Sciatic nerve (tissue), 2 donors: Measurements from ENCODE around the gene EIF4H. TPM values are rescaled to one million over a fixed set of nuclear protein-coding genes. Genes with fewer than 3 reads are reported as not detected.
A peak's percentile ranks its signal among the peaks of the same experiment; 100 is the strongest.
"Not testable (repeated sequence)": the region's sequence is repeated elsewhere in the genome, so short reads cannot be mapped to it uniquely, and the experiment has no call there.

ENCODE experiments used
- ATAC-seq: fragments of 200-7000 bp; cut with Tn5 transposase; one replicate; pipeline ENCODE4 v1.9.1; 2020; ENCODE audit warnings: mild to moderate bottlenecking, moderate library complexity
- DNase-seq: peaks from one replicate; pipeline ENCODE4 v3.0.0-alpha.2; 2020; ENCODE audit warnings: low spot score
- intact Hi-C: fragments of 100-400 bp; cut with DNase I; formaldehyde crosslinking; loops from one replicate; pipeline ENCODE4 v1.14.2; 2022
- total RNA-seq: library from RNA; stranded (reverse); fragmentation: NEBNext Ultra II Directional; extraction: Animal tissue kit (Norgen Biotek cat#: 25700); gene quantifications from one replicate; pipeline ENCODE4 v1.2.1, GENCODE V29; 2021
- donor health status: DM: no; HTN: no; CAD: no.
- donor health status: DM: no; HTN: no; CAD: no.

EIF4H gene
- total RNA-seq, 1 donor from 2014 or later = 213 TPM

GRCh38 chr7:74218343-74218698 lies 44.2 kb downstream of the EIF4H start:
- DNase-seq (no peak), ATAC-seq (no peak)
- intact Hi-C loops = no loop called here

- DNase-seq (no peak), ATAC-seq (no peak)
- intact Hi-C loops = no loop called here
Observed at GRCh38 chr7:74219416-74219815, 45.3 kb downstream of the EIF4H start.

DNA sequence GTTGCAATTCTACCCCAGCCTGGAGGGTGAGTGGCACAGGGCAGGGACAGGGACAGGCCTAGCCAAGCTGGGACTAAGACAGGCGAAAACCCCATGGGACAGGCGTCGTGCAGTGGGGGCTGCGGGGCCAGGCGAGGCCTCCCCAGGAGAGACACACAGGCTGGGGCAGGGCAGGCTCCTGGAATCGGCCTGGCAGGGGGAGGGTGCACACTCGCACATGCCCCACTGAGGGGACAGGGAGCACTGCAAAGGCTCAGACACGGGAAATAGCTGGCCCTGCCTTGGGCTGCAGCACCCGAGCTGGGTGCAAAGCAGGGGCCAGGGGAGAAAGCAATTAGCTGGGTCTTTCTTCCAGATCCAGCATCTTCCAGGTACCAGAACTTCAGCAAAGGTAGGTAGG lies 46.1 kb downstream of the EIF4H start:
- ATAC-seq = no peak
- no peak for DNase-seq
- intact Hi-C loops = no loop called here

DNA sequence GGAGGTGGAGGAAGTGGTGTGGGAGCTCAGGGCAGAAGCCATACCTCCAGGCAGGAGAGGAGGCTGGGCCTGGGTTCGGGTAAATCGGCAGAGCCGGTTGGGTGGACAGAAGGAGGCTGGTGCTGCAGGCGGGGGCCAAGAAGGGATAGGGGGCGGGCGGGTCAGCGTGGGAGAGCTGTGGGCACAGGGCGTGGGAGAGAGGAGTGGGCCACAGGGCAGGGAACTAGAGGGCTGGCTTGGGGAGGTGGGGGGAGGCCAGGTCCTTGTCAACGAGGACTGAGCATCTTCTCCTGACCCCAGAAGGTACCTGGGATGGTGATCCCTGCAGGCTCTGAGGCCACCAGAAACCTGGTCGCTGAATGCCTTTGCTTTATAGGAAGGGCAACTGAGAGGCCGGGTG lies 47.6 kb downstream of the EIF4H start:
- intact Hi-C loops = no loop called here
- no peak for DNase-seq
- no peak for ATAC-seq

DNA sequence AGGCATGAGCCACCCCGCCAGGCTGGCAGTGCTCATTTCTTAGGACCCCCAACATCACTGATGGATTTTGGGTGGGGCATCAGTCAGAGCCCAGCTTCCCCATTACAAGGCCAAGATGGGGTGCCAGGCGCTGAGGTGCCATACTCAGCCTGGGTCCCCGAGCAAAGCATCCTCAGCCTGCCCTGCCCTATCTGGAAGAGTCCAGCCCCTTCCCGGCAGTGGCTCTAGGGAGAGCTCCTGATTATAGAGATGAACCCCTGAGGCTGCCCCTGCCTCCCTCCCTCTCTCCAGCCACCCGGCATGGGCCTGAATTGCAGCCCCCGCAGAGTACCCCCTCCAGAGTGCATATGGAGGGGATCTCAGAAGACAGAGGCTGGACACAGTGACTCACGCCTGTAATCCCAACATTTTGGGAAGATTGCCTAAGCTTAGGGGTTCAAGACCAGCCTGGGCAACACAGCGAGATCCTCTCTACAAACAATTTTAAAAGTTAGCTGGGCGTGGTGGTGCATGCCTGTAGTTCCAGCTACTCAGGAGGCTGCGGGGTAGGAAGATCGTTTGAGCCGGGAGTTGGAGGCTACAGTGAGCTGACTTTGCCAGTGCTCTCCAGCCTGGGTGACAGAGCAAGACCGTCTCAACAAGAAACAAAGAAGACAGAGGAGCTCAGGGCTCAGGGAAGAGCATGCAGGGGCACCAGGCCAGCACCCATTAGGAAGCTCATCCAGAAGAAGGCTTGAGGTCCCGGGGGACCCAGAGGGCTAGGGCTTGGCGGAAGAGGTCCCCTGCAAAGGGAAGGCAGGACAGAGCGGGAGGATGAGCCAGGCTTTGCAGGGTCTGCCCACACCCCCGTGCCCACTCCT lies 48.9 kb downstream of the EIF4H start:
- ATAC-seq (no peak), DNase-seq (no peak)
- intact Hi-C loops = no loop called here

GRCh38 chr7:74223711-74224510 lies 49.8 kb downstream of the EIF4H start:
- no peak for ATAC-seq
- intact Hi-C loops = no loop called here
- DNase-seq = no peak

- DNase-seq (no peak), ATAC-seq (no peak)
- intact Hi-C loops = no loop called here
Observed at GRCh38 chr7:74224511-74224832, 50.3 kb downstream of the EIF4H start.

GRCh38 chr7:74224907-74225306 lies 50.8 kb downstream of the EIF4H start:
- DNase-seq, intact Hi-C loops, ATAC-seq: not testable (repeated sequence)

GRCh38 chr7:74225400-74225799 lies 51.2 kb downstream of the EIF4H start:
- intact Hi-C loops = no loop called here
- no peak for ATAC-seq
- DNase-seq = no peak

DNA sequence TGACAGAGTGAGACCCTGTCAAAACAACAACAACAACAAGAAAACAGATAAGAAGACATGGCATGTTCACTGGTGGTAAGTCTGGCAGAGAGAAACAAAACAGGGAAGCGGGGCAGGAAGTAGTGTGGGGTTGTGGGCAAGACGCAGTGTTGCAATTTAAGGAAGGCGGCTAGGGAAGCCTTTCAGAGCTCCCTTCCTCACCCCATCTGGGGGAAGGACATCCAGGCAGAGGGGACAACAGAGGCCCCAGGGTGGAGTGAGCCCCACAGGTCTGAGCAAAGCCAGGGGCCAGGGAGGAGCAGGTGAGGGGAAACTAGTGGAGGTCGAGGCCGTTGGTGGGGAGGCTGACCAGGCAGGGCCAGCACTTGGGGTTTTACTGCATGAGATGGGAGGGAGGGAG lies 52.5 kb downstream of the EIF4H start:
- DNase-seq = no peak
- intact Hi-C loops = no loop called here
- peak; percentile 59 for ATAC-seq

- no peak for DNase-seq
- no peak for ATAC-seq
- intact Hi-C loops = no loop called here
Observed at GRCh38 chr7:74228951-74229900, 55.1 kb downstream of the EIF4H start.

DNA sequence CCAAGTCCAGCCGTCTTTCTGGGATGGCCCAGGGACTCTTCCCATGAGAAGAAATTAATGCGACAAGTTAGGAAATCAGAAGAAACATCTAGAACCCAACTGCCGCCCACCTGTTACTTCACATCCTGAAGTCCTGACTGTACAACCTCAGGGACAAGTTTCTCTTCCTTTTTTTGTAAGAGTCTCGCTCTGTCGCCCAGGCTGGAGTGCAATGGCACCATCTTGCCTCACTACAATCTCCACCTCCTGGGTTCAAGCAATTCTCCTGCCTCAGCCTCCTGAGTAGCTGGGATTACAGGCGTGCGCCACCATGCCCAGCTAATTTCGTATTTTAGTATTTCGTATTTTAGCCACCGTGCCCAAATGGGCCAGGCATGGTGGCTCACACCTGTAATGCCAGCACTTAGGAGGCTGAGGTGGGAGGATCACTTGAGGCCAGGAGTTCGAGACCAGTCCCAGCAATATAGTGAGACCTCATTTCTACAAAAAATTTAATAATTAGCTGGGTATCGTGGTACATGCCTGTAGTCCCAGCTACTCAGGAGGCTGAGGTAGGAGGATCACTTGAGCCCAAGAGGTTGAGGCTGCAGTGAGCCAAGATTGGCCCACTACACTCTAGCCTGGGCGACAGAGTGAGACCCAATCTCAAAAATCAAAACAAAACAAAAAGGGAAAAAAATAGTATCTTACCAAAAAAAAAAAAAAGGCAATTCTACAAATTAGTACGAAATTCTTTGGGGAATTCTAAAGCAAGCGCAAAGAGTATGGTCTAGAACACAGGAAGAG lies 56.5 kb downstream of the EIF4H start:
- DNase-seq (no peak), ATAC-seq (no peak)
- intact Hi-C loops = no loop called here

DNA sequence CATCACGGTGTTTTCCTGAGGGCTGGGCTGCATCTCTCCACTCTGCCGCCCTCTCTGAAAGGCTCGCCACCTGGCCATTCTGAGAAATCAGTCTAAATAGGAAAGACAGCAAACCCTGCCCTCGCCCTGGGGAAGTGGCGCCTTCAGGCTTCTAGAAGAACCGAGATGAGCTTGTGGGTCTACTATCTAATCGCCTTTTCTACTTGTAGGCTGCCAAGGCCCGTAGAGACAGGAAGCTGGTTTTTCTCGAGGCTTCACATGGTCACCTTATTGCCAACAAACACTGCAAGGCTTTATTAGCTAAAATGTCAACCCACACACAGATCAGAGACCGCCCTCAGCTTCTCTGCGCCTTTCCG lies 57.1 kb downstream of the EIF4H start:
- no peak for DNase-seq
- ATAC-seq = no peak
- intact Hi-C loops = no loop called here

DNA sequence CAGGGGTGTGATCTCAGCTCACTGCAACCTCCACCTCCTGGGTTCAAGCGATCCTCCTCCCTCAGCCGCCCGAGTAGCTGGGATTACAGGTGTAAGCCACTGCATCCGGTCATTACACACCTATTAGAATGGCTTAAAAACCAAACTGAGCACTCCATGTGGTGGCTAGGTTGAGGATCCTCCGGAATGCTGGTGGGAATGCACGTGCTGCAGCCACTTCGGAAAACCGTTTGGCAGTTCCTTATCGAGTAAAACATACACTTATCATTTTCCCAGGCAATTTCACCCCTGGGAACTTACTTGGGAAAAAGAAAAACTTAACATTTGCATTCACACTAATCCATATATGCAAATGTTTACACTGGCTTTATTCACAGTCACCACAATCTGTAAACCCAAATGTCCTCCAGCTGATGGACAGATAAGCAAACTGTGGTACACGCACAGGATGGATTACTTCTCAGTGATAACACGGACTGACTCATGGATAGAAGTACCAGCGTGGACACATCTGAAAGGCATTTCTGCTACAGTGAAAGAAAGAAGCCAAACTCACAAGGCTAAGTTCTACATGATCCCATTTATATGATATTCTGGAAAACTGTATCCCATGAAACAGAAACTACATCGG lies 59.6 kb downstream of the EIF4H start:
- intact Hi-C loops = no loop called here
- ATAC-seq (no peak), DNase-seq (no peak)

DNA sequence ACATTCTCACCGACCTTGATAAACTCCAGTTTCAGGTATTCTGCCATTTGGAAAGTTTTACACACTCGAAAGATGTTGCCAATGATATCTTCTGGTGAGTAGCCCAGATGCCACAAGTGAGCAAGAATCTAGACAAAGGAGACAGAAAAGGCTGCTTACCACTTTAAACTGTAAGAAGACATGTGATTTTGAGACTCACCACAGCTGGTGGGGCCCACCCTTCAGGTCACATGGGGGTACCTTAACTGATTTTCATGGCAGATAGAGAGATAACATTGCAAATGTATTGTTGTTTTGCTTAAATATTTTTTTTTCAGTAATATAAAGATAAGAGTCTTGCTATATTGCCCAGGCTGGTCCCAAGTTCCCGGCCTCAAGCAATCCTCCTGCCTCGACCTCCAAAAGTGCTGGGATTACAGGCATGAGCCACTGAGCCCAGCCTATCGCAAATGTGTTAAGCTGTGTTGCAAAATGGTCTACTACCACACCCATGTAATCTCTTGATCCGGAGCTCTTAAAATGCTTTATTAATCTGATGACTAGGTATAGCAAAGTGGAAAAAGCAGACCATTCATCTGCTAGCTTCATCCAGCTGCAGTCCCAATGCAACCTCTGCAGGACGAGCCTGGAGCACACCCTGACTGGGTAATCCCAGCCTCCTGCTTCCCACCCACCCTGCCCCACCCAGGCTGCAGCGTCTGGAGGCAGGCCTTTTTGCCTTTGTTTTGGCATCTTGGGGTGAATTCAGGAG lies 61.5 kb downstream of the EIF4H start:
- DNase-seq = no peak
- intact Hi-C loops = no loop called here
- no peak for ATAC-seq

DNA sequence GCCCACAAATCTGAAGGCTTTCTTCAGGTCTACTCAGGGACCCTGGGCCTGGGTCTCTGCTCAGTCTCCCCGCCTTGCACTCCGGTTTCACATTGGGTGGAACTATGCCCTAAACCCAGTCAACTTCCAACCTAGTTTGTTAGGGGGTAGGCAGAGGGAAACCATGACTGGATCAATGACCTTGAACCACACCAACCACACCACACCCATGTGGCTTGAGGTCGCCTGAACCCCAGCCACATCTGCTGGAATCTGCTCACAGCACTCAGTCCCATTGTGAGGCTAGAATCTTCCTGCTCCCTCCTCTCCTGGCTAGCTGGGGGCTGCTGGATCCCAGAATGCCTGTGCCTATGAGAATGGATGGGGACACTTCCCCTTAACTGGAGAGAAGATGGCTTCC lies 62.1 kb downstream of the EIF4H start:
- intact Hi-C loops = no loop called here
- no peak for ATAC-seq

DNA sequence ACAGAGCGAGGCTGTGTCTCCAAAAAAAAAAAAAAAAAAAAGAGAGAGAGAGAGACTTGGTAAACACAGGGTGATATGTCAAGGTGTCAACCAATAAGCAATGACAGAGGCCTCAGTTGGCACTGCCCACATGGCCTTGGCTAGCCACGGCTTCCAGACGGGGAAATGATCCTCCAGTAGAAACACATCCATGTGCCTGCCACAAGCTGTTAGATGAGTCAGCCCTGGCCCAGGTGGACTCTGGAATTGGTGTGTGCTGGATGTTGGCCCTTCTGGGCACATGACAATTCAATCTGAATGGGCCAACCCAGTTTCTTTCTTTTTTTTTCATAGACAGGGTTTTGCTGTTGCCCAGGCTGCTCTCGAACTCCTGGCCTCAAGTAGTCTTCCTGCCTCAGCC lies 66.3 kb downstream of the EIF4H start:
- intact Hi-C loops = no loop called here
- ATAC-seq = no peak
- no peak for DNase-seq

More for the DNA sequence above, 62.1 kb downstream of the EIF4H start:
- no peak for DNase-seq

DNA sequence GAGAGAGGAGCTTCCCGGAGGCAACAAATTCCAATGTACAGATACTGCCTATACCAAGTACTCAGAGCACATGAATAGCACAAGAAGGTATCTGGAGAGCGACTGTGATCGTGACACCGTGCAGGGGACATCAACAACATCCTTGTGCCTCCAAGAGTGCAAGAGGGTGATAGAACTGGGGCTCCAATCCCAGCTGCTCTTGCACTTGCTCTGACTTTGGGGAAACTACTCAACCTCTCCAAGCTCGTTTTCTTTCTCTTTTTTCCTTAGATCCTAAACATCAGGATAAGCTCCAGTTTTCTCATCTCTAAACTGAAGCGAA lies 67.9 kb downstream of the EIF4H start:
- no peak for ATAC-seq
- intact Hi-C loops = no loop called here
- no peak for DNase-seq
